ENCODE data around the gene LITAFD. TPM values are rescaled to one million over a fixed set of nuclear protein-coding genes. Genes with fewer than 3 reads are reported as not detected.

LITAFD gene
- total RNA-seq, 1 experiment from 2014 or later = not detected

DNA sequence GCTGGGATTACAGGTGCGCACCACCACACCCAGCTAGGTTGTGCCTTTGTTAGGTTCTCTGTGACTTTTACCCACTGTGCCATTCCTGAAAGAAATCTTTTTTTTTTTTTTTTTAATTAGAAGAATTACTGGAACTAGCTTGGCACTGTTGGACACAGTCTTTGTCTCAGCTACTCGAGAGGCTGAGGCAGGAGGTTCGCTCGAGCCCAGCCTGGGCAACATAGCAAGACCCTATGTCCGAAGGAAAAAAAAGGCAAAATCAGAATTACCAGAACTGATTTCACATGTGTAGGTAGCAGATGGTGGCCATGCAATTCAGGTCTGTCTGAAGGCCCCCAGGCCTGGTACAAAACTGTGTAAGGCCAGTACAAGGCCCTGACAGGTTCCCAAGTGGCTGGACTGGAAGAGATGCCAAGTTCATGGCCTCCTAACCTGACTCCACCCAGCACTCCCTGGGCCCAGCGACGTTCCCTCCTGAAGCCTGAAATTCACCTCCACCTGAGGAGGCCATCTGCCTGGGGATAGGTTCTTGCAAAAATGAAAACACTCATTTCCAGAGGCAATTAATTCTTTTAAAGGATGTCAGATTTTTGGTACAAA is 36.4 kb upstream of the LITAFD start:
- CTCF ChIA-PET = interaction anchor here (0.6 kb wide), 1 partner anchor 25 kb away, joined by 3 read pairs; no protein-coding TSS in a partner anchor
- no peaks in the 10 kb centered on the region for H3K9me3 Mint-ChIP-seq (ENCODE audit: unreplicated experiment)
- intact Hi-C loops (cut with micrococcal nuclease) = no loop called here
- no peak overlapping the region for H3K27ac Mint-ChIP-seq (ENCODE audit: low read depth, unreplicated experiment)
- POLR2A ChIA-PET = interaction anchor here (0.6 kb wide), 2 partner anchors 22 to 27 kb away, joined by 3 to 4 read pairs; no protein-coding TSS in a partner anchor
- H3K36me3 Mint-ChIP-seq (ENCODE audit: insufficient read depth, unreplicated experiment) = peaks cover 42% of the 10 kb centered on the region
- H3K4me1 Mint-ChIP-seq (ENCODE audit: insufficient read depth, unreplicated experiment) = peaks cover 27% of the 10 kb centered on the region
- DNase-seq (ENCODE audit: unreplicated experiment) = no peak
- no peak overlapping the region for H3K4me3 Mint-ChIP-seq (ENCODE audit: unreplicated experiment)
- TF ChIP-seq CTCF (IDR thresholded peaks at IDR 0.05; ENCODE audit: unreplicated experiment) = no peak
- BruUV-seq (replicated peaks) = no TSS peak
- no peaks in the 10 kb centered on the region for H3K27me3 Mint-ChIP-seq (ENCODE audit: insufficient read depth, unreplicated experiment)

- no peak for DNase-seq (ENCODE audit: unreplicated experiment)
- Mint-ChIP-seq H3K27ac (ENCODE audit: low read depth, unreplicated experiment) (no peak overlapping the region), H3K4me3 (ENCODE audit: unreplicated experiment) (no peak overlapping the region), H3K4me1 (ENCODE audit: insufficient read depth, unreplicated experiment) (peaks cover 29% of the 10 kb centered on the region), H3K36me3 (ENCODE audit: insufficient read depth, unreplicated experiment) (peaks cover 45% of the 10 kb centered on the region), H3K27me3 (ENCODE audit: insufficient read depth, unreplicated experiment) (no peaks in the 10 kb centered on the region), H3K9me3 (ENCODE audit: unreplicated experiment) (no peaks in the 10 kb centered on the region)
- BruUV-seq (replicated peaks) = no TSS peak
- ChIA-PET CTCF (interaction anchor here (0.6 kb wide), 1 partner anchor 24 kb away, joined by 3 read pairs; no protein-coding TSS in a partner anchor), POLR2A (interaction anchor here (0.6 kb wide), 1 partner anchor 26 kb away, joined by 4 read pairs; no protein-coding TSS in a partner anchor)
- no peak for TF ChIP-seq CTCF (IDR thresholded peaks at IDR 0.05; ENCODE audit: unreplicated experiment)
- intact Hi-C loops (cut with micrococcal nuclease) = no loop called here
Observed at GRCh38 chr16:8846401-8846932, 35.7 kb upstream of the LITAFD start.

DNA sequence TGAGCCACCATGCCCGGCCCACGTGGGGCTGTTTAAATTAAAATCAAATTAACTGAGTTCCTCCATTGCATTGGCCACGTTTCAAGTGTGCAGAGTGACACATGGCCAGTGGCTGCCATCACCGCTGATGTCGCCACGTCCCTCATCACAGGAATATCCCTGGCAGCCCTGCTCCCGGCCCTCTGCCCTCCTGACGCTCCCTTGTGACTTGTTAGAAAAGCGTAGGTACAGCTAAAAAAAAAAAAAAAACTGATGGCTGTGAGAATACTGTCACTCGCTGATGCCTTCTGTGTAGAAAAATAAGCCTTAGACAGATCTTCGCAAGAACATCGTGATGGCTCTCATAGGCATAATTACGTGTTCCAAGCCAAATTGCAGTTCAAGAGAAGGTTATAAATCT is 35.0 kb upstream of the LITAFD start:
- Mint-ChIP-seq H3K36me3 (ENCODE audit: insufficient read depth, unreplicated experiment) (peaks cover 45% of the 10 kb centered on the region), H3K27ac (ENCODE audit: low read depth, unreplicated experiment) (no peak overlapping the region)

More for the DNA sequence above, 35.0 kb upstream of the LITAFD start:
- Mint-ChIP-seq H3K9me3 (ENCODE audit: unreplicated experiment) (no peaks in the 10 kb centered on the region), H3K4me3 (ENCODE audit: unreplicated experiment) (no peak overlapping the region), H3K4me1 (ENCODE audit: insufficient read depth, unreplicated experiment) (peaks cover 25% of the 10 kb centered on the region), H3K27me3 (ENCODE audit: insufficient read depth, unreplicated experiment) (no peaks in the 10 kb centered on the region)
- ChIA-PET CTCF (interaction anchor here (0.7 kb wide), 1 partner anchor 172 kb away, joined by 4 read pairs; no protein-coding TSS in a partner anchor), POLR2A (no interaction called here)
- intact Hi-C loops (cut with micrococcal nuclease) = no loop called here
- no peak for DNase-seq (ENCODE audit: unreplicated experiment)
- no TSS peak for BruUV-seq (replicated peaks)
- TF ChIP-seq CTCF (IDR thresholded peaks at IDR 0.05; ENCODE audit: unreplicated experiment) = no peak
